HepG2 (cell line): ENCODE results near the gene VAC14. TPM values are rescaled to one million over a fixed set of nuclear protein-coding genes. Genes with fewer than 3 reads are reported as not detected.
A peak's percentile ranks its signal among the peaks of the same experiment; 100 is the strongest.

Experiments used
- AHDC1 ChIP-seq: sonication (generic); formaldehyde crosslinking; IDR thresholded peaks from 2 replicates; pipeline ENCODE4 v1.5.1; 2020; ENCODE audit warnings: mild to moderate bottlenecking, missing genetic modification reagents, borderline replicate concordance
- ATAD3A ChIP-seq: sonication (generic); formaldehyde crosslinking; IDR thresholded peaks from 2 replicates; pipeline ENCODE4 v1.4.0; 2020; ENCODE audit warnings: missing genetic modification reagents
- ATF2 ChIP-seq: sonication (generic); formaldehyde crosslinking; IDR thresholded peaks from 2 replicates; pipeline ENCODE4 v1.4.0; 2020; ENCODE audit warnings: missing genetic modification reagents
- CENPX ChIP-seq: sonication (generic); formaldehyde crosslinking; IDR thresholded peaks from 2 replicates; pipeline ENCODE4 v1.9.0; 2021; ENCODE audit warnings: mild to moderate bottlenecking, missing genetic modification reagents, moderate library complexity
- FOXP4 ChIP-seq: sonication (generic); formaldehyde crosslinking; IDR thresholded peaks from 2 replicates; pipeline ENCODE4 v1.4.0; 2020; ENCODE audit warnings: missing genetic modification reagents
- HOXA9 ChIP-seq: sonication (generic); formaldehyde crosslinking; IDR thresholded peaks from 2 replicates; pipeline ENCODE4 v1.8.1; 2022; ENCODE audit warnings: missing genetic modification reagents, mild to moderate bottlenecking, moderate library complexity, borderline replicate concordance
- MZF1 ChIP-seq: sonication (generic); formaldehyde crosslinking; IDR thresholded peaks from 2 replicates; pipeline ENCODE4 v1.8.1; 2023; ENCODE audit warnings: mild to moderate bottlenecking, missing genetic modification reagents, borderline replicate concordance
- RBM39 ChIP-seq: fragments of 200-400 bp; formaldehyde crosslinking; IDR thresholded peaks from one replicate; pipeline ENCODE4 v1.6.1; 2018; ENCODE audit warnings: antibody characterized with exemption, mild to moderate bottlenecking, low read depth, low read length; ENCODE audit not compliant: poor library complexity, severe bottlenecking
- TIGD3 ChIP-seq: sonication (generic); formaldehyde crosslinking; IDR thresholded peaks from 2 replicates; pipeline ENCODE4 v1.5.1; 2020; ENCODE audit warnings: mild to moderate bottlenecking, missing genetic modification reagents, borderline replicate concordance
- ZBTB33 ChIP-seq: sonication (generic); formaldehyde crosslinking; IDR thresholded peaks from 2 replicates; pipeline ENCODE4 v1.4.0; 2020; ENCODE audit warnings: missing genetic modification reagents
- ZBTB7B ChIP-seq: sonication (generic); formaldehyde crosslinking; IDR thresholded peaks from 2 replicates; pipeline ENCODE4 v1.4.0; 2020; ENCODE audit warnings: missing genetic modification reagents
- ZFP1 ChIP-seq: IDR thresholded peaks from 2 replicates; pipeline ENCODE4 v1.6.1; 2016
- ZFP36L1 ChIP-seq: sonication (generic); formaldehyde crosslinking; IDR thresholded peaks from 2 replicates; pipeline ENCODE4 v1.8.0; 2022; ENCODE audit warnings: mild to moderate bottlenecking, missing genetic modification reagents, moderate library complexity
- ZNF124 ChIP-seq: sonication (generic); formaldehyde crosslinking; IDR thresholded peaks from 2 replicates; pipeline ENCODE4 v1.4.0; 2020; ENCODE audit warnings: missing genetic modification reagents
- ZNF282 ChIP-seq: fragments of 450-650 bp; IDR thresholded peaks from 2 replicates; pipeline ENCODE4 v1.6.1; 2018; ENCODE audit not compliant: partially characterized antibody
- ZNF337 ChIP-seq: sonication (generic); formaldehyde crosslinking; IDR thresholded peaks from 2 replicates; pipeline ENCODE4 v1.5.1; 2020; ENCODE audit warnings: missing genetic modification reagents, low read depth, mild to moderate bottlenecking, borderline replicate concordance
- ZNF432 ChIP-seq: sonication (generic); formaldehyde crosslinking; IDR thresholded peaks from 2 replicates; pipeline ENCODE4 v1.5.0; 2020; ENCODE audit warnings: missing genetic modification reagents, mild to moderate bottlenecking, borderline replicate concordance
- ZNF619 ChIP-seq: sonication (generic); formaldehyde crosslinking; IDR thresholded peaks from 2 replicates; pipeline ENCODE4 v1.4.0; 2020; ENCODE audit warnings: mild to moderate bottlenecking, missing genetic modification reagents
- polyA plus RNA-seq, 8 experiments: library from polyadenylated mRNA; depleted of rRNA in 3 of 8; stranded (reverse) in 7 of 8; unstranded in 1 of 8; fragments of >200 nt; fragmentation: Illumina TruSeq in 4 of 8; extraction: Trizol in 4 of 8; gene quantifications; 2 replicates each; pipeline versions ENCODE4 v1.2.1 to v1.2.3, GENCODE V29; 2011 to 2016; ENCODE audit warnings: low read depth in 4 of 8, missing spikeins in 1 of 8, mixed read lengths in 1 of 8; ENCODE audit not compliant: insufficient read depth in 1 of 8
- total RNA-seq, 5 experiments: library from RNA; depleted of rRNA; stranded (reverse); fragments of >200 nt; fragmentation: Illumina TruSeq; extraction: Trizol; gene quantifications; 2 replicates each; pipeline ENCODE4 v1.2.3, GENCODE V29; 2016; ENCODE audit warnings: low read depth in 1 of 5

Gene VAC14
- total and polyA plus RNA-seq, 2 of the 13 experiments (the other 11 are each of a cell fraction or from before 2014, with no cell fraction given), result 23.5 to 24.6 TPM

- no peak for TF ChIP-seq AHDC1
- no peak for TF ChIP-seq MZF1 (CRISPR knock-in tag)
- TF ChIP-seq ZNF282, result no peak
- TF ChIP-seq ZNF337 (CRISPR knock-in tag), result no peak
- TF ChIP-seq ZFP1 (CRISPR knock-in tag), result no peak
- no peak for TF ChIP-seq ZNF432 (CRISPR knock-in tag)
- no peak for TF ChIP-seq ZBTB33 (CRISPR knock-in tag)
- no peak for TF ChIP-seq ZNF124 (CRISPR knock-in tag)
- no peak for TF ChIP-seq FOXP4 (CRISPR knock-in tag)
- TF ChIP-seq RBM39, result no peak
- no peak for TF ChIP-seq ZFP36L1 (CRISPR knock-in tag)
- TF ChIP-seq CENPX (CRISPR knock-in tag), result no peak
- TF ChIP-seq ATF2 (CRISPR knock-in tag), result no peak
- 0 out of 2 replicates have a peak, but pooled peaks have one; percentile 31 for TF ChIP-seq ZNF619 (CRISPR knock-in tag)
- TF ChIP-seq TIGD3 (CRISPR knock-in tag), result no peak
- peak; percentile 12; the same call in 1 of the 2 replicates for TF ChIP-seq HOXA9 (CRISPR knock-in tag)
- TF ChIP-seq ZBTB7B, result 0 out of 2 replicates have a peak, but pooled peaks have one; percentile 0
- 0 out of 2 replicates have a peak, but pooled peaks have one; percentile 14 for TF ChIP-seq ATAD3A (CRISPR knock-in tag)
Measured at GRCh38 chr16:70723740-70724145, 77.2 kb downstream of the VAC14 start (continued).
